H1 (cell line): ENCODE data around the gene DNAJC11. TPM values are rescaled to one million over a fixed set of nuclear protein-coding genes. Genes with fewer than 3 reads are reported as not detected.

Experiments used
- BCL11A ChIP-seq, 2 experiments: IDR thresholded peaks; one replicate each; pipeline ENCODE4 v1.6.1; 2011; ENCODE audit warnings: low read depth in 2 of 2, low read length in 2 of 2, mild to moderate bottlenecking in 2 of 2
- CREB1 ChIP-seq: IDR thresholded peaks from 2 replicates; pipeline ENCODE4 v1.6.1; 2012; ENCODE audit warnings: inconsistent platforms
- EZH2 ChIP-seq: fragments of 200-600 bp; sonication (generic); IDR thresholded peaks from 2 replicates; pipeline ENCODE4 v1.7.1; 2012; ENCODE audit warnings: low read depth, mild to moderate bottlenecking, moderate library complexity, low read length, inconsistent platforms; ENCODE audit not compliant: severe bottlenecking
- GABPA ChIP-seq: IDR thresholded peaks from 2 replicates; pipeline ENCODE4 v1.6.1; 2011; ENCODE audit warnings: mild to moderate bottlenecking, low read length, moderate library complexity, borderline replicate concordance; ENCODE audit not compliant: insufficient read depth
- HDAC6 ChIP-seq: IDR thresholded peaks from one replicate; pipeline ENCODE4 v1.7.1; 2012; ENCODE audit warnings: low read depth, mild to moderate bottlenecking, inconsistent platforms, low read length, moderate library complexity
- JUN ChIP-seq: IDR thresholded peaks from 2 replicates; pipeline ENCODE4 v1.6.1; 2011; ENCODE audit warnings: low read depth, mild to moderate bottlenecking, improper control_type of control experiment, low read length
- JUND ChIP-seq: IDR thresholded peaks from 2 replicates; pipeline ENCODE4 v1.6.1; 2011; ENCODE audit warnings: mild to moderate bottlenecking, improper control_type of control experiment, low read length
- KDM1A ChIP-seq: fragments of 200-600, 300-600 bp; sonication (generic); IDR thresholded peaks from 2 replicates; pipeline ENCODE4 v1.7.1; 2016; ENCODE audit warnings: mild to moderate bottlenecking, low read length, borderline replicate concordance
- KDM4A ChIP-seq: IDR thresholded peaks from one replicate; pipeline ENCODE4 v1.7.1; 2012; ENCODE audit warnings: low read depth, mild to moderate bottlenecking, moderate library complexity, low read length, inconsistent platforms; ENCODE audit not compliant: severe bottlenecking
- KDM5A ChIP-seq: fragments of 200-600 bp; IDR thresholded peaks from 2 replicates; pipeline ENCODE4 v1.7.1; 2012; ENCODE audit warnings: mild to moderate bottlenecking, low read length, inconsistent platforms, mixed read lengths
- SIRT6 ChIP-seq: IDR thresholded peaks from one replicate; pipeline ENCODE4 v1.7.1; 2012; ENCODE audit warnings: low read length, inconsistent platforms
- SRF ChIP-seq: IDR thresholded peaks from 2 replicates; pipeline ENCODE4 v1.6.1; 2011; ENCODE audit warnings: mild to moderate bottlenecking, low read depth, low read length, moderate library complexity
- SUZ12 ChIP-seq: fragments of 200-600 bp; sonication (generic); IDR thresholded peaks from 2 replicates; pipeline ENCODE4 v1.6.1; 2012; ENCODE audit warnings: mild to moderate bottlenecking, inconsistent platforms, low read length, moderate library complexity, mixed read lengths
- TAF7 ChIP-seq: optimal IDR thresholded peaks from 2 replicates; pipeline ENCODE3; 2011; ENCODE audit warnings: low read depth, mild to moderate bottlenecking, inconsistent platforms, low read length, moderate library complexity, borderline replicate concordance
- YY1 ChIP-seq: IDR thresholded peaks from 2 replicates; pipeline ENCODE4 v1.6.1; 2011; ENCODE audit warnings: low read depth, mild to moderate bottlenecking, low read length
- polyA plus RNA-seq, 7 experiments: library from polyadenylated mRNA; depleted of rRNA in 3 of 7; stranded (reverse) in 5 of 7; unstranded in 2 of 7; fragments of >200 nt in 5 of 7; fragments of 200-250 nt in 2 of 7; gene quantifications; 1 replicate in 5 of 7; 2 replicates in 1 of 7; 4 replicates in 1 of 7; pipeline versions ENCODE4 v1.2.1 to v1.2.3, GENCODE V29; 2011 to 2013; ENCODE audit warnings: missing spikeins in 2 of 7, mixed read lengths in 2 of 7
- total RNA-seq: library from RNA; stranded (reverse); fragmentation: NEBNext Ultra II Directional; extraction: Animal tissue kit (Norgen Biotek cat#: 25700); gene quantifications from 2 replicates; pipeline ENCODE4 v1.2.1, GENCODE V29; 2021
- TF ChIP-seq, protein P1 (sequence below): IDR thresholded peaks from 2 replicates; pipeline ENCODE4 v1.6.1; 2011; ENCODE audit warnings: low read length, improper control_type of control experiment
- TF ChIP-seq, protein P2 (sequence below): IDR thresholded peaks from 2 replicates; pipeline ENCODE4 v1.6.1; 2012; ENCODE audit warnings: inconsistent platforms
- TF ChIP-seq, protein P3 (sequence below), 3 experiments: IDR thresholded peaks; 1 replicate in 2 of 3; 2 replicates in 1 of 3; pipeline versions ENCODE4 v1.5.1 to v1.6.1; 2011; ENCODE audit warnings: low read length in 3 of 3, mild to moderate bottlenecking in 3 of 3, inconsistent platforms in 2 of 3, low read depth in 1 of 3, moderate library complexity in 1 of 3; ENCODE audit not compliant: insufficient read depth in 1 of 3; ENCODE audit errors: control extremely low read depth in 1 of 3
- TF ChIP-seq, protein P4 (sequence below): IDR thresholded peaks from 2 replicates; pipeline ENCODE4 v1.6.1; 2012; ENCODE audit warnings: inconsistent platforms

Gene DNAJC11
- total and polyA plus RNA-seq, 2 of the 8 experiments (the other 6 are each of a cell fraction or from before 2014, with no cell fraction given), result 43.9 to 90.9 TPM

DNA sequence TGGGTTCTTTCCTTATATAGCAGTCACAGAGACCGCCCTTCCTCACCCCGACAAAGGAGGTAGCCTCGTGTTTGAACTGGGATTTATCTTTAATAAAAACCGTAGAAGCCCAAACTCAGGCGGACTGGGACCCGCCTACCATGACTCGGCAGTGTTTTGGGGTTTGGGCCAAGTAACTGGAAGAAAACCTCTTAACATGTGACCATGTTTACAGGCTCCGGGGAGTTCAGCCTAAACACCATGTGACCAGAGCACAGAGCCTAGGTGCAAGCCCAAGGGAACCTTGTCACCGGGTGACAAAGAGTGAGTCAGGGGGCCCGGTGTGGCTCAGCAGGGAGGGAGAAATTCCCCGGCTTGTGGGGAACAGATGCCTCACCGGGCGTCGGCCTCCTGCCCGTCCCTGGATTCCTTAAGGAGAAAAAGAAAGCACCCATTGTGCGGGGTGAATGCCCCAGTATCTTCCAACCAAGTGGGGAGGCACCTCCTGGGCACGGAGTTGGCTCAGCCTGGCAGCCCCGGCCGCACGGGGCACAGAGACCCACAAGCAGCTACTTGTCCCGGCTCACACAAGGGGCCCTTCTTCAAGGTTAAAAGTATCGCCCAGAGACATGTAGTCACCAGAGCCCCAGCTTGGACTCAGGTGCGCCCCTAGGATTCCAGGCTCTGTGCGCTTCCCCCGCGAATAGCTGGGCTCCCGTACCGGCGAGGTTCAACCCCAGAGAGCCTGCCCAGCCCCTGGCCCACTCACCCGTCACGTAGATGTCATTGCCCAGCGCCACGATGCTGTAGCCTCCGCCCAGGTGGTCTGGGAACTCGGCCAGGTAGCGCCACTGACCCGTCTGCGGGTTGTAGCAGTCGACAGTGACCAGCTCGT lies 100.3 kb downstream of the DNAJC11 start (continued):
- TF ChIP-seq GABPA, result no peak
- TF ChIP-seq, protein P1, sequence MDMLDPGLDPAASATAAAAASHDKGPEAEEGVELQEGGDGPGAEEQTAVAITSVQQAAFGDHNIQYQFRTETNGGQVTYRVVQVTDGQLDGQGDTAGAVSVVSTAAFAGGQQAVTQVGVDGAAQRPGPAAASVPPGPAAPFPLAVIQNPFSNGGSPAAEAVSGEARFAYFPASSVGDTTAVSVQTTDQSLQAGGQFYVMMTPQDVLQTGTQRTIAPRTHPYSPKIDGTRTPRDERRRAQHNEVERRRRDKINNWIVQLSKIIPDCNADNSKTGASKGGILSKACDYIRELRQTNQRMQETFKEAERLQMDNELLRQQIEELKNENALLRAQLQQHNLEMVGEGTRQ, result peak; percentile 55
- peak; percentile 71 for TF ChIP-seq CREB1
- TF ChIP-seq KDM1A, result no peak
- TF ChIP-seq YY1, result no peak
- TF ChIP-seq HDAC6, result no peak
- TF ChIP-seq, protein P2, sequence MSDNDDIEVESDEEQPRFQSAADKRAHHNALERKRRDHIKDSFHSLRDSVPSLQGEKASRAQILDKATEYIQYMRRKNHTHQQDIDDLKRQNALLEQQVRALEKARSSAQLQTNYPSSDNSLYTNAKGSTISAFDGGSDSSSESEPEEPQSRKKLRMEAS, result peak; percentile 51
- no peak for TF ChIP-seq KDM4A
- TF ChIP-seq SUZ12, result no peak
- TF ChIP-seq, protein P3, sequence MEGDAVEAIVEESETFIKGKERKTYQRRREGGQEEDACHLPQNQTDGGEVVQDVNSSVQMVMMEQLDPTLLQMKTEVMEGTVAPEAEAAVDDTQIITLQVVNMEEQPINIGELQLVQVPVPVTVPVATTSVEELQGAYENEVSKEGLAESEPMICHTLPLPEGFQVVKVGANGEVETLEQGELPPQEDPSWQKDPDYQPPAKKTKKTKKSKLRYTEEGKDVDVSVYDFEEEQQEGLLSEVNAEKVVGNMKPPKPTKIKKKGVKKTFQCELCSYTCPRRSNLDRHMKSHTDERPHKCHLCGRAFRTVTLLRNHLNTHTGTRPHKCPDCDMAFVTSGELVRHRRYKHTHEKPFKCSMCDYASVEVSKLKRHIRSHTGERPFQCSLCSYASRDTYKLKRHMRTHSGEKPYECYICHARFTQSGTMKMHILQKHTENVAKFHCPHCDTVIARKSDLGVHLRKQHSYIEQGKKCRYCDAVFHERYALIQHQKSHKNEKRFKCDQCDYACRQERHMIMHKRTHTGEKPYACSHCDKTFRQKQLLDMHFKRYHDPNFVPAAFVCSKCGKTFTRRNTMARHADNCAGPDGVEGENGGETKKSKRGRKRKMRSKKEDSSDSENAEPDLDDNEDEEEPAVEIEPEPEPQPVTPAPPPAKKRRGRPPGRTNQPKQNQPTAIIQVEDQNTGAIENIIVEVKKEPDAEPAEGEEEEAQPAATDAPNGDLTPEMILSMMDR (IDR thresholded peaks at IDR 0.05; ENCODE audit: control extremely low read depth in 1 of 3, insufficient read depth in 1 of 3, low read depth in 1 of 3, low read length in 3 of 3), result no peak
- TF ChIP-seq EZH2, result no peak
- no peak for TF ChIP-seq KDM5A
- TF ChIP-seq TAF7, result no peak
- TF ChIP-seq SRF, result no peak
- no peak for TF ChIP-seq SIRT6
- TF ChIP-seq JUND, result no peak
- no peak for TF ChIP-seq BCL11A (IDR thresholded peaks at IDR 0.05; ENCODE audit: low read depth in 2 of 2, low read length in 2 of 2)
- TF ChIP-seq JUN, result no peak
- TF ChIP-seq, protein P4, sequence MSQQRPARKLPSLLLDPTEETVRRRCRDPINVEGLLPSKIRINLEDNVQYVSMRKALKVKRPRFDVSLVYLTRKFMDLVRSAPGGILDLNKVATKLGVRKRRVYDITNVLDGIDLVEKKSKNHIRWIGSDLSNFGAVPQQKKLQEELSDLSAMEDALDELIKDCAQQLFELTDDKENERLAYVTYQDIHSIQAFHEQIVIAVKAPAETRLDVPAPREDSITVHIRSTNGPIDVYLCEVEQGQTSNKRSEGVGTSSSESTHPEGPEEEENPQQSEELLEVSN, result no peak
